Inflammatory macrophage treated with lipopolysaccharide for 1 hour (primary cell): ENCODE data around the gene TEAD3.
A peak's percentile ranks its signal among the peaks of the same experiment; 100 is the strongest.

Experiments
- DNase-seq, 2 donors: peaks; one replicate each; pipeline ENCODE4 v3.0.0-alpha.2; 2020 to 2022

Gene TEAD3

DNA sequence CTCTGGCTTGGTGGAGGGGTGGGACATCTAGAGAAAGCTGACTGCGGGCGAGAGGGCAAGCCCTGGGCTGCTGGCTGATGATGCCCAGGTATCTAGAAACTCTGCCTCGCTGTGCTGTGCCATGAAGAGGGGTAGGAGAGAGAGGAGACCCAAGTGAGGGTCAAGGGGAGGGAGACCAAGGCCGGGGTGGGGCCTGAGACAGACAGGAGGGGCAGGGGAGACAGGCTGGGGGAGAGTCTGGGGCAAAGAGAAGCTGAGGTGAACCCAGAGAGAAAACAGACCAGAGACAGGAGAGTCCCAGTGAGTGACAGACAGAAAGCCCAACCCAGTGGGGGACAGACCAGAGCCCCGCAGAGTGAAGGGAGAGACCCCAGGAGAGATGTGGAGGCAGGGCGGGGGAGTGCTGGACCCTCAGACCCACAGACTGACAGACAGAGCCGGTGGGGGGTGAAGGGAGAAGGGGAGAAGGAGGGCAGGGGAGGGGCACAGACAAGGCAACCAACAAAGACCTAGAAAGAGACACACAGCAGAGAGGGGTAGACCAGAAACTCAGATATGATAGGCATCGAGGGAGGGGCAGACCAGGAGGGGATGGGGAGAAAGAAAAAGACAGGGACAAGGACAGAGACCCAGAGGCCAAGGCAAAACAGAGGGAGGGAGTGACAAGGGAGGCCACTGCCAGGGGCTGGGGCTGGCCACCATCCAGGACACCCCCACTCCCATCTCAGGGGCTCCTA is 5.9 kb downstream of the TEAD3 start:
- no peak for DNase-seq

DNA sequence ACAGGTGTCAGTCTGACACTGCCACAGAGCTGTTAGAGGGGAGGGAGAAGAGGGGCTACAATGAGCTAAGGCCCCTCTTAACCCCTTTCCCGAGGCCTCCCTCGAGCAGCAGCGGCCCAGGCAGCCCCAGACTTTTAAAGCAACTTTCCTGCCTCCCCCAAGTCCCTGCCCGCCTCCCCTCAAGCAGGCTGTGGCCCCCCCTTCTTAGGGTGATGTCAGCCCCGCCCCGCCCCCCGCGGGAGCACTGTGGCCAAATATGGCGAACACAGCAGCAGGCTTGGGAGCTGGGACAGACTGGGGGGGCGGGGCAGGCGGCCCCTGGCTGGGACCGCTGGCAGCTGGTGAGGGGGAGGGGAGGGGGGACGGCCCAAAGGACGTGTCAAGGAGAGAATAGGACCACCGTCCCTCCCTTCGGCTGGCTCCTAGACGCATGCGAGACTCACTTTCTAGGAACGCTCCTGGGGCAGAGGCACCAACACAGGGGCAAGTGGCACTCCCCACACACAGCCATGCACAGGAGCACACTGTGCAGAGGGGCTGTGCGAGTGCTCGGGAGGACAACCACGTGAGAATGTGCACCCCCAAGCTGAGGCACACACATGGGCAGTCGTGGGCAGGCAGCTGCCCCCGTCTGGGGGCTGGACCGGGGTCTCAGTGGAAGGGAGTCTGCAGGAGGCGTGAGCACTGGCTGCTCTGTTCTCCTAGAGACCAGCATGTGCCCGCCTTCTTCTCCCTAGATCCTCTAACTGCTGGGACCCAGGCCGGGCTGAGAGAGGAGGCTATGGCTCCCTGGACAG is 6.7 kb downstream of the TEAD3 start:
- DNase-seq: no peak

- DNase-seq: no peak
Observed at GRCh38 chr6:35489066-35489465, 7.8 kb downstream of the TEAD3 start.

GRCh38 chr6:35488517-35488862 is 8.4 kb downstream of the TEAD3 start:
- no peak for DNase-seq

DNA sequence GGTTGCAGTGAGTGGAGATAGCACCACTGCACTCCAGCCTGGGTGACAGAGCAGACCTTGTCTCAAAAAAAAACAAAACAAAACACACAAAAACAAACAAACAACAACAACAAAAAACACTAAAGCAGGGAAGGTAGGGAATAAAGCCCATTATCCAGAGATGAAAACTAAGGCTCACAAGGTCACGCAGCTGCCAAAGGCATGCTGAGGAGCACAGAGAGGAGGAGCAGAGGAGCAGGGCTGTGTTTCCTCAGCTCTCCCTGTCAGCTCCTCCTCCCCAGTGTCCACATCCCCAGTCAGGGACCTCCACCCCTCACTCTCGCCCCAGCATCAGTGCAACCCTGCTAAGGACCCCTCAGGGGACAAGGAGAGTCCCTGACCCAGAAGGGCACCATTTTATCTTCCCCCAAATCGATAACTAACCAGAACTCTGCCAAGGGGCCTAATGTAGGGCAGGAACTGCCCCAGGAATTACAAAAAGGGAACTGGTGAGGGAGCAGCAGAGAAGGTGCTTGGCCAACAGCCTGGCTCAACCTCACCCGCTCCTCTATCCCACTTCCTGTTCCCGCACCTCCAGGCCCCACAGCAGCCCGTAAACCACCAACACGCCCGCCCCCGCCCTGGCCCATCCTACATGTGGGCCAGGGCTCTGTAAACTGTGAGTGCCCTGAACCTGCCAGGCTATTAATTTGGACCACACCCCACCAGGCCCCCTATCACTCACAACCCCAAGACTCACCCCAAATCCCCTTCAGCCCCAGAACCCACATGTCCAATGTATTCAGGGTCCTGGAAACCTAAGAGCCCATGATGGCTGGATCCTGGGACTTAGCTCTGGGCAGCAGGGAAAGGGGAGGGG is 9.0 kb downstream of the TEAD3 start:
- peak; percentile 47 to 67 for DNase-seq

GRCh38 chr6:35486005-35486925 is 10.6 kb downstream of the TEAD3 start:
- DNase-seq: no peak

GRCh38 chr6:35485402-35485877 is 11.4 kb downstream of the TEAD3 start:
- no peak for DNase-seq

DNA sequence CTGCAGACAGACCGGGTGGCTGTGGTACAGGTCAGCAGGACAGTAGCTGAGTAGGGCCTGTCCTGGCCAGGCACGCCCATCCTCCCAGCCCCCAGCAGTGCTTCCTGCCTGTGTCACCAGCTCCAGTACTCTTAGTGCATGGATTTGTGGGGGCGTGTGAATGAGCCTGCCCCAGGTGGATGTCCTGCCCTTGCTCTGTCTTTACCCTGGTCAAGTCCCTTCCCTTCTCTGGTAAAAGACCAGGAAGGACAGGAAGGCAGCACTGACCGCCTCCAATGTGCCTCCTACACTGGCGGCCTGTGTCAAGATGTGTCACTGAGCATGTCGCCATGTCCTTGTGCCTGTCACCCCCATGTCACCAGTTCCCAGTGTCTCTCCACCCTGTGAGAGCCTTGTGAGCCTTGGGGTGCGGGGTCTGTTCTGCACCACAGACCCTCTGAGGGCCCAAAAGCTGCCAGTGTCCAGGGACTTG is 11.9 kb downstream of the TEAD3 start:
- DNase-seq: peak; percentile 47 to 80

GRCh38 chr6:35483893-35484645 is 12.8 kb downstream of the TEAD3 start:
- no peak for DNase-seq

- no peak for DNase-seq
Observed at GRCh38 chr6:35483490-35483889, 13.4 kb downstream of the TEAD3 start.

DNA sequence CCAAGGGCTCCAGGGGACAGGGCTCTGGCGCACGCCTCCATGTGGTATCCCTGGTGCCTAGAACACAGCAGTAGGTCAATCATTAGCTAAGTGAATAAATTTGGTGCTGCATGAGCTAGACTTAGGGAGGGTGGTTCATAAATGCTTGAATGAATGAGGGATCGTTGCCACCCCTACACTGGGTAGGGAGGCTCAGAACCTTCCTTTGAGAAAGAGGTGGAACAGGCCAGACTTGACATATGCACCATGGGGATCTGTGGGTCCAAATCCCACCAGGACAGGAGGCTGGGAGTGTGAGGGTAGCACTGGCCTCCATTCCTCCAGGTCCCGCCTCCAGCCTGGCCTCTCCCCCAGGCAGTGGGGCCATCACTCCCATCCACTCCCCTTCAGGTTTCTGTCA is 13.8 kb downstream of the TEAD3 start:
- no peak for DNase-seq

DNA sequence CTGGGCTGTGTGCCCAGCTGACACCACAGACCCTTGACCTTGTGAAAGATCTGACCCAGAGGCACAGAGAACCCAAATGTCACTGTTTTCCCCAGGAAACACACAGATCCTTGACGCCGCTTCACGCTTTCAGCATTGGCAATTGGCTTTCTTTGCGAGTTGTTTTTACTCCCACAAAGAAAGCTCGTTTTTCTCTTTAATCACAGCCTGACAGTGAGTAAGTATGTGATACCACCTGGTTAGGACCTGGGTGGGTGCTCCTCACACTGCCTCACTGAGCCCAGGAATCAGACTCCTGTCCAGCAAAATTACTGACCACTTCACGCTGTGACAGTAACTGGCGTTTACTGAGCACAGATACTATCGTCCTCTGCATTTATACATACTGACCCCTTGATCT is 15.7 kb downstream of the TEAD3 start:
- no peak for DNase-seq

DNA sequence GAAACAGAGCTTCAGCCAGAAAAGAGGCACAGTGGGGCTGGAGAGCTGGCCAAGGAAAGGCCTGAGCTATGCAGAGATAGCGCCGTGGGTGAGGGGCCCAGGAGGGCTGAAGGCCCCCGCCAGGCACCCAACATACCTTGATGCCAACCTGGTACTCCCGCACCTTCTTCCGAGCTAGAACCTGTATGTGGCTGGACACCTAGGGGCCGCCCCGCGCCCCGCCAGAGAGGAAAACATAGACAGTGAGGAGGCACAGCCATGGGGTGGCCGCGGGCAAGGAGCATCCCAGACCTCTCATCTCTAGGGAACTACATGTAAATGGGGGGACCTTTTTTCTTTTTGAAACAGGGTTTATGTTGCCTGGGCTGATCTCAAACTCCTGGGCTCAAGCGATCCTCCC is 16.7 kb downstream of the TEAD3 start:
- DNase-seq: no peak

- no peak for DNase-seq
Observed at GRCh38 chr6:35478259-35478658, 18.6 kb downstream of the TEAD3 start.

GRCh38 chr6:35477551-35478179 is 19.2 kb downstream of the TEAD3 start:
- DNase-seq: no peak

- DNase-seq: no peak
Observed at GRCh38 chr6:35477028-35477427, 19.9 kb downstream of the TEAD3 start.

GRCh38 chr6:35476004-35476403 is 20.9 kb downstream of the TEAD3 start:
- no peak for DNase-seq

DNA sequence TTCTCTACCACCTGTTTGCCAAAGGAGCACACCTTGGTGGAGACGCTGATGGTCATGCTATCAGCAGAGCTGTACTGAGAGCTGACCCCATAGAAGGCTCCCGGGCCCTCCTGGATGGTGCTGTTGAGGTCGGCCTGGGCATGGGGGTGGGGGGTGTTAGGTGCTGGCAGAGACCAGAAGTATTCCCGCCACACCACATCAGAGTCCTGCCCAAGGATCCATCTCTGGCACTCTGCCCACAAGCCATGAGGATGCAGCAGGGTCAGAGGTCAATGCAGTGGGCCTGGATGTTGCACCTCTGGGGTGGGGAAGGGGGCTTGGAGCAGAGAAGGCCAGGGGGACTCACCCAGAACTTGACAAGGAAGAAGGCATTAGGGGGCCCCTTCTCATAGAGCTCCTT is 21.3 kb downstream of the TEAD3 start:
- DNase-seq: no peak

DNA sequence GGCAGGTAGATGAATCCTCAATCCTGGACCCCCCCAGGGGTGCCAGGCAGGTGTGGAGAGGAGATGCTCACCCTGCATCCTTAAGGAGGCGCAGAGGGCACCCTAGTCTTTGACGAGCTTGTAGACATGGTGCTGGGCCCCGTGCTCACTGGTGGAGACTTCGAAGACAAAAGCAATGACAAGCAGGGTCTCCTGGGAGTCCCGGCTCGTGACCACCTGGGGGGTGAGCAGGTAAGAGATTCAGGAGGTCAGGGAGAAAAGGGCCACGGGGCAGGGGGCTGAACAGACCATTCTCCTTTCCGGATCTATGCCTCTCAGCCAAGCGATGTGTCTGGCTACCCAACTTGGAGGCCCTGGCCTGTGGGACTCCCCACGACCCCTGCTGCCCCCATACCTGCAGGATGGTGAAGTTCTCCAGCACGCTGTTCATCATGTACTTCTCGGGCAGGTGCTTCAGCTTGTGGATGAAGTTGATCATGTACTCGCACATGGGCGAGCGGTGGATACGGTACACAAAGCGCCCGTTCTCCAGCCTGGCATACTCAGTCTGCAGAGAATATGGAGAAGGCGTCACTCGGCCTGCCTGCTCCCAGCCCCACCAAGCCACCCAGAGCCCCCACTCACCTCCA is 21.8 kb downstream of the TEAD3 start:
- no peak for DNase-seq
